GM12891 (cell line): ENCODE results near the gene MTCL3.

Experiments
- POLR2A ChIP-seq: IDR thresholded peaks from 2 replicates; pipeline ENCODE4 v1.6.1; 2011; ENCODE audit warnings: low read depth, low read length, control low read depth
- POLR2AphosphoS5 ChIP-seq: IDR thresholded peaks from 2 replicates; pipeline ENCODE4 v1.6.1; 2011; ENCODE audit warnings: low read depth, low read length, control low read depth

DNA sequence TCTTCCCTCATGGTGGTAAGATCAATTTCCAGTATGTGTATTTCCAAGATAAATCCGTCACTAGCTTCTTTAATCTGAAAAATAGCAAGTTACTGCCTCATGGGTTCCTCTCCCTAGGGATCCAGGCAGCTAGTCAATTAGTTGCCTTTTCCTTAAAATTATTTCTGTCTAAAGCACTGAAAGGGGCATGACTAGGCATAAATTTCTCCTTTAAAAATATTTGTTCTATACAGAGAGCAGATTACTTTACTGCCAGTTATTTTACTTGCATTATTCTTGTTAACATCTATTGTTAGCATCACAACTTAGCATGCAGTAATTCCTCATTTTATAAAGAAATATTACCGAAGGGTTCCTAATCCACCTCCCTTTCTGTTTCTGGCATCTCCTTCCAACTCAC, 1.4 kb downstream of the MTCL3 start:
- TF ChIP-seq POLR2A (no peak), POLR2AphosphoS5 (no peak)
